Suprapubic skin (tissue), 3 donors: ENCODE results near the gene ACTR10.

Experiments
- CTCF ChIP-seq, 2 donors: fragments of 200-600 bp in 1 of 2; fragments of 450-650 bp in 1 of 2; sonication (generic) in 1 of 2; IDR thresholded peaks; one replicate each; pipeline ENCODE4 v1.5.1; 2016 to 2019; ENCODE audit warnings: antibody characterized with exemption in 2 of 2, mild to moderate bottlenecking in 1 of 2, moderate library complexity in 1 of 2
- EP300 ChIP-seq: sonication (generic); formaldehyde crosslinking; IDR thresholded peaks from one replicate; pipeline ENCODE4 v1.6.1; 2017; ENCODE audit warnings: antibody characterized with exemption
- POLR2A ChIP-seq, 2 donors: fragments of 450-650 bp; IDR thresholded peaks; one replicate each; pipeline ENCODE4 v1.6.1; 2017; ENCODE audit warnings: antibody characterized with exemption in 2 of 2, mild to moderate bottlenecking in 2 of 2, moderate library complexity in 2 of 2

- TF ChIP-seq CTCF (IDR thresholded peaks at IDR 0.05) (no peak), POLR2A (IDR thresholded peaks at IDR 0.05) (no peak), EP300 (no peak)
Measured at GRCh38 chr14:58193542-58193941, 6.4 kb upstream of the ACTR10 start.
